C4-2B (cell line): Measurements from ENCODE around the gene EPHB4.

ENCODE experiments used
- ZFX ChIP-seq: fragments of 450-650 bp; IDR thresholded peaks from 2 replicates; pipeline ENCODE4 v1.6.1; 2017
- TF ChIP-seq, protein P1 (sequence below): fragments of 450-650 bp; conservative IDR thresholded peaks from 2 replicates; pipeline ENCODE4 v1.5.1; 2017; ENCODE audit warnings: mild to moderate bottlenecking

DNA sequence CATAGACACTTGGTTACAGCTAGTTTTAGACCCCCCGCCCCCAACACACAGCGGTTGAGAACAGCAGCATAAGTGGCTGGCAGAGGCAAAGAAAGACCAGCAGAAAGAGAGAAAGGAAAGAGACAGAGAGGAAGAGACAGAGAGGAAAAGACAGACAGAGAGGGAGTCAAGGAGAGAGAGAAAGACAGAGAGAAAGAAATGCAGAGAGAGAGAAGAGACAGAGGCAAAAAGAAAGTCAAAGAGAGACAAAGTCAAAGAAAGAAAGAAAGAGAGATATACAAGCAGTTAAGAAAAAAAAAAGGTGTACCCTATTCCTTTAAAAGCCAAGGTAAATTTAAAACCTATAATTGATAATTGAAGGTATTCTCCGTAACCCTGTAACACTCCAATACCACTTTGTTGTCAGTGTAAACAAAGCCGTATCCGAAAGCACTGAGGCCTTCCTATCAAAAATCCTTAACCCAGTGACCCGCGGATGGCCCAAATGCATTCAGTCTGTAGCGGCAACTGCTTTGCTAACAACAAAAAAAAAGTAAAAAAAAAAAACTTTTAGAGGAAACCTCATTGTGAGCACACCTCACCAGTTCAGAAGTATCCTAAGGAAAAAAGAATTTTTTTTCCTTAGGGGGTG lies 13.3 kb upstream of the EPHB4 start:
- TF ChIP-seq, protein P1, sequence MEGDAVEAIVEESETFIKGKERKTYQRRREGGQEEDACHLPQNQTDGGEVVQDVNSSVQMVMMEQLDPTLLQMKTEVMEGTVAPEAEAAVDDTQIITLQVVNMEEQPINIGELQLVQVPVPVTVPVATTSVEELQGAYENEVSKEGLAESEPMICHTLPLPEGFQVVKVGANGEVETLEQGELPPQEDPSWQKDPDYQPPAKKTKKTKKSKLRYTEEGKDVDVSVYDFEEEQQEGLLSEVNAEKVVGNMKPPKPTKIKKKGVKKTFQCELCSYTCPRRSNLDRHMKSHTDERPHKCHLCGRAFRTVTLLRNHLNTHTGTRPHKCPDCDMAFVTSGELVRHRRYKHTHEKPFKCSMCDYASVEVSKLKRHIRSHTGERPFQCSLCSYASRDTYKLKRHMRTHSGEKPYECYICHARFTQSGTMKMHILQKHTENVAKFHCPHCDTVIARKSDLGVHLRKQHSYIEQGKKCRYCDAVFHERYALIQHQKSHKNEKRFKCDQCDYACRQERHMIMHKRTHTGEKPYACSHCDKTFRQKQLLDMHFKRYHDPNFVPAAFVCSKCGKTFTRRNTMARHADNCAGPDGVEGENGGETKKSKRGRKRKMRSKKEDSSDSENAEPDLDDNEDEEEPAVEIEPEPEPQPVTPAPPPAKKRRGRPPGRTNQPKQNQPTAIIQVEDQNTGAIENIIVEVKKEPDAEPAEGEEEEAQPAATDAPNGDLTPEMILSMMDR, result no peak
- no peak for TF ChIP-seq ZFX
